HG02610 (cell line): ENCODE results near the gene MOCS1.

Experiments
- ATAC-seq: cut with Tn5 transposase; IDR thresholded peaks from one replicate; pipeline ENCODE4 v1.9.1; 2021; ENCODE audit warnings: mild to moderate bottlenecking, moderate library complexity; ENCODE audit not compliant: unreplicated experiment

The MOCS1 gene

GRCh38 chr6:39925931-39926290 lies 8.4 kb downstream of the MOCS1 start:
- ATAC-seq = no peak

- ATAC-seq = no peak
Observed at GRCh38 chr6:39925191-39925930, 8.9 kb downstream of the MOCS1 start.

GRCh38 chr6:39924283-39924682 lies 10.0 kb downstream of the MOCS1 start:
- ATAC-seq = no peak

- no peak for ATAC-seq
Observed at GRCh38 chr6:39923861-39924260, 10.4 kb downstream of the MOCS1 start.

- ATAC-seq = no peak
Observed at GRCh38 chr6:39923394-39923793, 10.9 kb downstream of the MOCS1 start.

- ATAC-seq = no peak
Observed at GRCh38 chr6:39922821-39923220, 11.4 kb downstream of the MOCS1 start.

- ATAC-seq = no peak
Observed at GRCh38 chr6:39920157-39920556, 14.1 kb downstream of the MOCS1 start.

- no peak for ATAC-seq
Observed at GRCh38 chr6:39918831-39919230, 15.4 kb downstream of the MOCS1 start.

GRCh38 chr6:39917981-39918380 lies 16.3 kb downstream of the MOCS1 start:
- ATAC-seq = no peak

GRCh38 chr6:39917329-39917728 lies 16.9 kb downstream of the MOCS1 start:
- no peak for ATAC-seq

- no peak for ATAC-seq
Observed at GRCh38 chr6:39915866-39916265, 18.4 kb downstream of the MOCS1 start.

- ATAC-seq = no peak
Observed at GRCh38 chr6:39914239-39914638, 20.0 kb downstream of the MOCS1 start.

- ATAC-seq = no peak
Observed at GRCh38 chr6:39913391-39913916, 20.8 kb downstream of the MOCS1 start.

GRCh38 chr6:39912446-39912845 lies 21.8 kb downstream of the MOCS1 start:
- no peak for ATAC-seq

- no peak for ATAC-seq
Observed at GRCh38 chr6:39911513-39912125, 22.6 kb downstream of the MOCS1 start.

- ATAC-seq = no peak
Observed at GRCh38 chr6:39910744-39911143, 23.5 kb downstream of the MOCS1 start.

- ATAC-seq = no peak
Observed at GRCh38 chr6:39910164-39910563, 24.1 kb downstream of the MOCS1 start.

GRCh38 chr6:39909701-39910100 lies 24.6 kb downstream of the MOCS1 start:
- ATAC-seq = no peak

- ATAC-seq = no peak
Observed at GRCh38 chr6:39908838-39909583, 25.3 kb downstream of the MOCS1 start.

- ATAC-seq = no peak
Observed at GRCh38 chr6:39907871-39908575, 26.2 kb downstream of the MOCS1 start.

GRCh38 chr6:39906318-39906761 lies 27.9 kb downstream of the MOCS1 start:
- ATAC-seq = no peak
